NT2/D1 (cell line): Measurements from ENCODE around the gene BEND3.

Experiments
- SUZ12 ChIP-seq: IDR thresholded peaks from 2 replicates; pipeline ENCODE4 v1.6.1; 2011; ENCODE audit not compliant: insufficient read length, insufficient read depth; ENCODE audit errors: extremely low read depth
- ZNF274 ChIP-seq: IDR thresholded peaks from 2 replicates; pipeline ENCODE4 v1.6.1; 2011; ENCODE audit warnings: mild to moderate bottlenecking, low read depth, low read length

DNA sequence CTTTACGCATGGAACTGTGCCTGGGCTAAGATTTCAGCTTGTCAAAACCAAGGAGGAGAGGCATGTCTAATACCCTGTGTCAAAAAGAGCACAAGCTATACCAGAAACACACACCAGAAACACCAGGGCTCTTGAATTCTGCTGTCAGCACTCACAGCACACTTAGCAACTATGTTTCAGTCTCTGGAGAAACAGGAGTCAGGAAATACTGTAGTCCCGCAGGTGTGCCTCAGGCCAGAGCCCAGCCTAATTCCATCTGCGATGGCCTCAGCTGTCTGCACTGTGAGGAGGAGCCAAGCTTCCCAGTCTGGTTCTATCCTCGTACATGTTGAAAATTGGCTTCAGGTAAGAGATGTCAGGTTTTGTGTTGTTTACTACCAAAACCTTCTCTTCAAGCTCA is 55.7 kb downstream of the BEND3 start:
- TF ChIP-seq ZNF274 (no peak), SUZ12 (no peak)
